IMR-90 (cell line): Measurements from ENCODE around the gene NPB.

Experiments
- CEBPB ChIP-seq: IDR thresholded peaks from 2 replicates; pipeline ENCODE4 v1.6.1; 2012; ENCODE audit warnings: low read depth, low read length, improper control_type of control experiment
- CHD1 ChIP-seq: IDR thresholded peaks from 2 replicates; pipeline ENCODE4 v1.6.1; 2012; ENCODE audit warnings: low read depth, low read length, improper control_type of control experiment
- CTCF ChIP-seq: conservative IDR thresholded peaks from 2 replicates; pipeline ENCODE4 v1.5.1; 2012; ENCODE audit warnings: mild to moderate bottlenecking, low read depth, low read length, improper control_type of control experiment
- MAFK ChIP-seq: IDR thresholded peaks from 2 replicates; pipeline ENCODE4 v1.6.1; 2012; ENCODE audit warnings: low read depth, low read length, improper control_type of control experiment
- MAZ ChIP-seq: IDR thresholded peaks from 2 replicates; pipeline ENCODE4 v1.6.1; 2012; ENCODE audit warnings: low read depth, mild to moderate bottlenecking, low read length, improper control_type of control experiment, moderate library complexity, borderline replicate concordance
- POLR2A ChIP-seq: IDR thresholded peaks from 2 replicates; pipeline ENCODE4 v1.6.1; 2012; ENCODE audit warnings: mild to moderate bottlenecking, low read depth, low read length
- RAD21 ChIP-seq: IDR thresholded peaks from 2 replicates; pipeline ENCODE4 v1.6.1; 2012; ENCODE audit warnings: low read length, improper control_type of control experiment
- RCOR1 ChIP-seq: IDR thresholded peaks from 2 replicates; pipeline ENCODE4 v1.6.1; 2012; ENCODE audit warnings: mild to moderate bottlenecking, low read length, improper control_type of control experiment; ENCODE audit not compliant: insufficient replicate concordance
- RFX5 ChIP-seq: IDR thresholded peaks from 2 replicates; pipeline ENCODE4 v1.8.0; 2012; ENCODE audit warnings: low read depth, mild to moderate bottlenecking, low read length, moderate library complexity
- USF2 ChIP-seq: fragments of 150-350 bp; IDR thresholded peaks from 2 replicates; pipeline ENCODE4 v1.6.1; 2017; ENCODE audit warnings: mild to moderate bottlenecking, antibody characterized with exemption, low read length, low read depth

- TF ChIP-seq CHD1 (no peak), CTCF (no peak), USF2 (no peak), POLR2A (no peak), RCOR1 (no peak), RFX5 (no peak), CEBPB (no peak), RAD21 (no peak), MAFK (no peak), MAZ (no peak)
Measured at GRCh38 chr17:81891303-81891552, 10.8 kb upstream of the NPB start.
